Erythroblast (primary cell): ENCODE measurements around the gene BICC1.

Source experiments
- GATA1 ChIP-seq: IDR thresholded peaks from 2 replicates; pipeline ENCODE4 v1.6.1; 2011; ENCODE audit warnings: low read depth, mild to moderate bottlenecking, control low read depth, low read length, moderate library complexity
- POLR2A ChIP-seq: IDR thresholded peaks from 2 replicates; pipeline ENCODE4 v1.6.1; 2011; ENCODE audit warnings: mild to moderate bottlenecking, low read length

GRCh38 chr10:58833771-58834561, 321.3 kb downstream of the BICC1 start:
- TF ChIP-seq POLR2A: no peak
- no peak for TF ChIP-seq GATA1
